GM12874 (cell line): ENCODE data around the gene MANF.

ENCODE experiments used
- CTCF ChIP-seq: IDR thresholded peaks from 2 replicates; pipeline ENCODE4 v1.5.1; 2011; ENCODE audit warnings: low read depth, mild to moderate bottlenecking, control low read depth, low read length, moderate library complexity; ENCODE audit not compliant: insufficient read depth

MANF gene

GRCh38 chr3:51343918-51344687 lies 41.0 kb upstream of the MANF start:
- TF ChIP-seq CTCF = no peak

- TF ChIP-seq CTCF = no peak
Measured at GRCh38 chr3:51350751-51351150, 34.3 kb upstream of the MANF start.

GRCh38 chr3:51353131-51353530 lies 32.0 kb upstream of the MANF start:
- TF ChIP-seq CTCF = no peak

GRCh38 chr3:51353691-51354090 lies 31.4 kb upstream of the MANF start:
- TF ChIP-seq CTCF = no peak

GRCh38 chr3:51354172-51354571 lies 30.9 kb upstream of the MANF start:
- no peak for TF ChIP-seq CTCF

GRCh38 chr3:51354731-51355615 lies 30.1 kb upstream of the MANF start:
- no peak for TF ChIP-seq CTCF

- TF ChIP-seq CTCF = no peak
Measured at GRCh38 chr3:51355891-51356578, 29.1 kb upstream of the MANF start.
